ENCODE data around the gene RIN3.
A peak's percentile ranks its signal among the peaks of the same experiment; 100 is the strongest.
"Not testable (repeated sequence)": the region's sequence is repeated elsewhere in the genome, so short reads cannot be mapped to it uniquely, and the experiment has no call there.

Gene RIN3

DNA sequence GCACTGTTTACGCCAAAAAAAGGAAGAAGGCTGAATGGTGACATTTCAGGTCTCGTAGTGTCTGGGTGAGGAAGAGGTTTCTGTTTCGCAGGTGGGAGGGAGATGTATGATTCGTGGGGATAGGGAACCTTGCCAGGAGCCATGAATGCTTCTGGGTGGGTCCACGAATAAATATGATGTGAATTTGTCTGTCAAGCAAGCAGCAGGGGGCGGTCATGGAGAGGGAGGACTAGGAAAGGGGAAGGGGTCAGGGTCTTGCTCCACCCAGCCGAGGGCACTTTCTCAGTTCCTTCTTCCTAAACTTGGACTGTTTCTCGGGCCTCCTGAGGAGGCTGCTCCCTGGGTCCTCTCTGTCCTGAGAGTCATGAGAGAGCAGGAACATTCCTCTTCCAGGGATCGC, 162.4 kb downstream of the RIN3 start:
- no peak for DNase-seq

DNA sequence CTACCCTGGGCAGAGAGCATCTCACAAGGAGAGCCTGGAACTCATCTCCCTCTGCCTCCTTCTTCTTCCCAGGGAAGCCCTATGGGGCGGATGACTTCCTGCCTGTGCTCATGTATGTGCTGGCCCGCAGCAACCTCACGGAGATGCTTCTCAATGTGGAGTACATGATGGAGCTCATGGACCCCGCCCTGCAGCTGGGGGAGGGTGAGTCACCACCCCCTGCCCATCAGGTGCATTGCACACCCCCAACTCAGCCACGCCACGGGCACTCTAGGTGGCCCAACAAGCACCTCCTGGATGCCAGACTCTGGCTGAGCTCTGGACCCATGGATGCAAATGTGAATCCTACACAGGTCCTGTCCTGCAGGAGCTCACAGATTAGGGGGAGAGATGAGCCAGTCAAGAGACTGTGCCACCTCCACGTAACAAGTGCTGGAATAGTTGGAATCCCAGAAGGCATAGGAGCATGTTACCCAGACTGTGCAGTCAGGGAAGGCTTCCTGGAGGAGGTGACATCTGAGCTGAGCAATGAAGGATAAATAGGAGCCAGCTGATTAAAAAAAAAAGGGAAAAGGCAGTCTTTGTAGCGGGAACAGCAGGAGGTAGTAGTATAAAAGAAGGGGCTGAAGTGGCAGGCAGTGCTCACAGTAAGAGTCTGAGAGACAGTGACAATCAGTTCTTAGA, 163.0 kb downstream of the RIN3 start:
- no peak for DNase-seq

- DNase-seq, result no peak
These were observed 163.6 kb downstream of the RIN3 start for GRCh38 chr14:92677087-92677668.

- no peak for DNase-seq
These were observed 164.4 kb downstream of the RIN3 start for GRCh38 chr14:92677955-92678354.

- DNase-seq, result no peak
These were observed 165.2 kb downstream of the RIN3 start for GRCh38 chr14:92678766-92679165.

GRCh38 chr14:92679246-92679645, 165.7 kb downstream of the RIN3 start:
- no peak for DNase-seq

- DNase-seq, result not testable (repeated sequence)
These were observed 166.7 kb downstream of the RIN3 start for GRCh38 chr14:92680330-92680729.

DNA sequence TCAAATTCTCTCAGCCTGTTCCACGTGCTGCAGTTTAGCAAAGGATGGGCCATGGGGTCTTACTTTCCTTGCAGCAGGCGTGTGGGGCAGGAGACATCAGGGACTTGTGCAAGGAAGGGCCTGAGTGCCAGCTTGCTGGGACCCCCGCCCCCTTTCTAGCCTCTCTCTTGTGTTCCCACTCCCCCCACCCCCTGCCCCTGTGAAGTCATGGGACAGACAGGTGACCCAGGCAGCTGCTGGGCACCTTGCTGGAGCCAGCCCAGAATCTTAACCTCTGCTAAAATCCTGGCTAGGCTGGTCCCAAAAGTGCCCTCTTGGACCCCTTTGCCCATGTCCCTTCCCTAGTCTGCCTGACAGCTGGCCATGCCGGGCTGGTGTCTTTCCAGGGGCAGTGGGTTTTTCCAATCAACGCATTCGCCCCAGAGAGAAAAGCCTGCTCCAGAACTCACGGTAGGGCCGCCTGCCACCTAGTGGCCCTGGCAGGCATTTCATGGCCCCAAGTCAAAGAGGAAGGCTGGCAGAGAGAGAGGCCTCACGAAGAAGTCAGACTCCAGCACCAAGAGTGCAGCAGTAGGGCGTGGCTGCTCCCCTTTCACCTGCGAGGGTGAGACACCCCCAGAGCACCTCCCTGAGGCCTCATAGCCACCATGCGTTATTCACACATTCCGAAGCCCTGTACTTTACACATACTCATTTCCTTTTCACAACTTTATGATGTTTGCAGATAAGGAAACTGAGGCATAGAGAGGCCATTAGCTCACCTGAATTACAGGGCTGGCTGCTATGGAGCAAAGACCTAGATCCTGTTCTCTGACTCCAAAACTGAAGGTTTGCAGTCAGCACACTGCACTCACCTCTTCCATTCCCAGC, 167.4 kb downstream of the RIN3 start:
- peak; percentile 88 for DNase-seq

GRCh38 chr14:92683041-92683440, 169.5 kb downstream of the RIN3 start:
- no peak for DNase-seq

DNA sequence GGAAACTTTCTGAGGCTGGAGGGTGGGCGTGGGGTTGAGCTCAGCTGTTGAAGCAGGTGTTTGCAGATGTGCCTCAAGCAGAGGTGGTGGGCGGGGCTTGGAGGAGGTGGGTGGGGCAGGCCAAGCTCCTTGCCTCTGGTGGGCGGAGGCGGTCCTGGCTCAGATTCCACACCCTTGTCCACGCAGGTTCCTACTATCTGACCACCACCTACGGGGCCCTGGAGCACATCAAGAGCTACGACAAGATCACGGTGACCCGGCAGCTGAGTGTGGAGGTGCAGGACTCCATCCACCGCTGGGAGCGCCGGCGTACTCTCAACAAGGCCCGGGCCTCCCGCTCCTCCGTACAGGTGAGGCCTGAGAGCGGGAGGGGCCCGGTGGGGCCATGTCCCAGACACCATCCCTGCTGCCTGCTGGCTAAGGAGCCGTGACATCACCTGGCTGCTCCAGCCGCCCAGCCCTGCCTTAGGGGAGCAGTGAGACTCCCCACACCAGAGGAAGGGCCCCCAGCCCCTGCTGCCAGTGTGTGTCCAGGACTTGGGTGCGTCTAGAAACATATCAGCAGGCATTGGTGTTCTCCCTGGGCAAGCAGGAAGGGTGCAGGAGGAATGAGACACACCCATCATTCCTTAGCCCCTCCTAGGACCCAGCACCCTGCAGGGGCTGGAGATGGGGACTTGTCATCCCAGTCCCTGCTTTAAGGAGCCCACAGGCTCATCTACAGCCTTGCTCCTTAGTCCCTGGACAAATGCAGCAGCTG, 171.4 kb downstream of the RIN3 start:
- DNase-seq, result no peak

DNA sequence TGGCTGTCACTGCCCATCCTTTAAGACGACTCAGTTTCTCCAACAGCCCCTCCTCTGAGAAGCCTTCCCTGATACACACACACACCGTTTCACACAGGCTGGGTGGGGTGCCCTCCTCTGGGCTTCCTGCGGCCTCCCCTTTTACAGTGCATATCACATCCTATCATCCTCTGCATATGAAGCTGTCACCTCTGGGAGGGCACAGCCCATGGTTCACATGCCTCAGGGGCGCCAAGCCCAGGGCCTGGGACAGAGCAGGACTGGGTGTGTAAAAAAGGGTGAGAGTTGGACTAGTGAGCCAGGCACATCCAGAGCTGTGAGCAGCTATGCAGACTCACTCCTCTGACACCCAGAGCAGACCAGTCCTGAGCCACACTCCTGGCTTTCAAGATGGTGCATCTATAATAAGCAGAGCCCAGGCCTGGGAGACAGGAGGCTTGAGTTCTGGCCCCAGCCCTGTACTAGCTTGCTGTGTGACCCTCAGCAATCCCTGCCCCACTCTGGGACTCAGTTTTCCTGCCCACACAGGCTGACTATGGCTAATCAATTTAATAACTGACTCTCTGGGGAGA, 172.3 kb downstream of the RIN3 start:
- DNase-seq, result no peak

DNA sequence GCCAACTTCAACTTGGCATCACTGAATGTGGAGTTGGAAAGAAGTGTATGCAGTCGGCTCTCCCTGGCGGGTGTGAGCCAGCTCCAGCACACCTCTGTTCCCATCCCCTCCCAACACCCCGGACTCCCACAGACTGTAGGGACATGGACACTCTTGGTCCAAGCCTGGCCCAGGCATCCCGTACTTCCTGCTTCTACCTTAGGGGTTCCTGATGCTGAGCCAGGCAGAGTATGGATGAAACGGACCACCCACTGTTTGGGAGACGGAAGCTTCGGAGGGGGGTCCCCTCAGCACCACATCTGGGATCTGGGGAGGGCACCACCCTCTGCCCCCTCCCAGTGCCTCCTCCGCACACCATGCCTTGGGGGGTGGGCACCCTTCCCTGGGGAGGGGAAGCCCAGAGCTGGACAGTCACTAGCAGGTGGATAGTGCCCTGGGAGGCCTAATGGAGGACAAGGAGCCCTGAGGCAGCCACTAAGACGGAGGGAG, 172.9 kb downstream of the RIN3 start:
- DNase-seq, result no peak

DNA sequence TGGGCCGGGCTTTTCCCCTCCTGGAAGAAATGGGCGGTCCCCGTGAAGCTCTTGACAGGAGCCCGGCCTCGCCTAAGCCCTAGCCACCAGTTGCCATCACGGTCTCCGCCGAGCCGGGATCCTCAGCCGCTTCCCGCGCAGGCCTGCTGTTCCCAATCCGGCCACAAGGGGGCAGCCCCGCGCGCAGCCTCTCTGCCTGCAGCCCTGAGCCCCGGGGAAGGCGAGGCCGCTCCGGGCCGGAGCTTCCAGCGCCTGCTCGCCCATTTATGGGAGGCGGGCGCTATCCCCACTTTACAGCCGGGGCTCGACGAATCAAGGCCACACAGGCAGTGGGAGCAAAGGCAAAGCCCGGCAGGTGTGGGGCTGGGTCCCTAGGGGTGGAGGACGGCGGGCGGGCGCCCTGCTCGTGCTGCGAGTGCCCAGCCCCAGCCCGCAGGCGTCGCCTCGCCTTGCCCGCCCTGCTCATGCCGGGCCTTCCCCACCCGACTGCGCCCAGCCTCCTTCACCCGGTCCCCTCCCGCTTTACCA, 173.4 kb downstream of the RIN3 start:
- DNase-seq, result no peak

DNA sequence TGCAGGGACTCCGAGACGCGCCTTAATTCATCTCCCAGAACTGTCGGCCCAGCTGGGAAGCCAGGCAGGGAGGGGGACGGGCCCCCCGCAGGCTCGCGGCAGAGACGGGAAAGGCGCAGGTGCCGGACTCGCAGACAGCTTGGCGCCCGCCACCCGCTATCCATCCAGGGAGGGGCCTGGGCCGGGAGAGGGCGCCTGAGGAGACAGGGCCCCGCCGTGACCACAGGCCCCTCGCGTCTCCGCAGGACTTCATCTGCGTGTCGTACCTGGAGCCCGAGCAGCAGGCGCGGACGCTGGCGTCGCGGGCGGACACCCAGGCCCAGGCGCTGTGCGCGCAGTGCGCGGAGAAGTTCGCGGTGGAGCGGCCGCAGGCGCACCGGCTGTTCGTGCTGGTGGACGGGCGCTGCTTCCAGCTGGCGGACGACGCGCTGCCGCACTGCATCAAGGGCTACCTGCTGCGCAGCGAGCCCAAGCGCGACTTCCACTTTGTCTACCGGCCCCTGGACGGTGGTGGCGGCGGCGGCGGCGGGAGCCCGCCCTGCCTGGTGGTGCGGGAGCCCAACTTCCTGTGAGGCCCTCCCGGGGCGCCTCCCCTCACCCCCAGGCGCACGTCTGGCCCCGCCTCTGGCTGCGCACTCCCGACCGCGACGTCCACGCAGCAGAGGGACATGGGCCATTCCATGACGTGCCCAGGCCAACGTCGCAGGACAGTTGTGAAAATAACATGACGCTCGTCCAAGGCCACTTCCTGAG, 174.3 kb downstream of the RIN3 start:
- no peak for DNase-seq

DNA sequence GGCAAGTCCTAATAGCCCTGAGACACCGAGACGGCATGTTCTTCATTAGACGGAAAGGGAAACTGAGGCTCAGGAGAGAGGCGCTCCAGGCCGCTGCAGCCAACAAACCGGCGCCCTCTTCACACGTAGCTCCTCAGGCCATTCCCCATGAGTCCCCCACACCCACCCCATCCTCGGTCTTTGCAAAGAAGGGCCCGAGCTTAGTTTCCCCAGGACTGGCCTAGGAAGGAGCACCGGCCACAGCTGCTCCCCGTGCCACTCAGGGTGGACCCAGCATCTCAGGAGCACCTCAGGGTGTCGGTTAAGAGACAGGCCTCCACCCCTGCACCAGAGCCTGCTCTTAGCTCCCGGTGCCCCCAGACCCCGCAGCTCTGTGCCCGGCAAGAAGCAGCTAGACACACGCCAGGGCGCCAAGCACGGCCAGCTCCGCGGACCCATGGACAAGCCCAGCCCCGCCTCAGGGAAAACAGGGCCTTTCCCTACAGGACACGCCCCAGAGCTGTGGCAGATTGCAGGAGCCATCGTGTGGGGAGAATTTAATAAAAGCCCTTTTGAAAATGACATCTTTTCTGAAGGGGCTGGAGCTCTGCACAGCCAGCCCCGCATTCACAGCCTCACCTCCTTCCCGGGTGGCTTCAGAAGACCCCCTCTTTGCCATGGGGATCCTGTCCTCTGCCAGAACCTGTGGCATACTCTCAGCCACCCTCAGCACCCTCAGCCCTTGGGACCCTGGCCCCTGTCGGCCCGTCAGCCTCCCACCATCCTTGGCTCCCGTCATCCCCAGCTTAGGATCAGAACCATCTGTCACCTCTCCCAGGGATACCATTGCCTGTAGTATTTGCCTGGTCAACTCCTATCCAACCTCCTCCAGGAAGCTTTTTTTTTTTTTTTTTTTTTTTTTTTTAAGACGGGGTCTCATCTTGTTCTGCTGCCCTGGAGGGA, 175.1 kb downstream of the RIN3 start:
- no peak for DNase-seq

DNA sequence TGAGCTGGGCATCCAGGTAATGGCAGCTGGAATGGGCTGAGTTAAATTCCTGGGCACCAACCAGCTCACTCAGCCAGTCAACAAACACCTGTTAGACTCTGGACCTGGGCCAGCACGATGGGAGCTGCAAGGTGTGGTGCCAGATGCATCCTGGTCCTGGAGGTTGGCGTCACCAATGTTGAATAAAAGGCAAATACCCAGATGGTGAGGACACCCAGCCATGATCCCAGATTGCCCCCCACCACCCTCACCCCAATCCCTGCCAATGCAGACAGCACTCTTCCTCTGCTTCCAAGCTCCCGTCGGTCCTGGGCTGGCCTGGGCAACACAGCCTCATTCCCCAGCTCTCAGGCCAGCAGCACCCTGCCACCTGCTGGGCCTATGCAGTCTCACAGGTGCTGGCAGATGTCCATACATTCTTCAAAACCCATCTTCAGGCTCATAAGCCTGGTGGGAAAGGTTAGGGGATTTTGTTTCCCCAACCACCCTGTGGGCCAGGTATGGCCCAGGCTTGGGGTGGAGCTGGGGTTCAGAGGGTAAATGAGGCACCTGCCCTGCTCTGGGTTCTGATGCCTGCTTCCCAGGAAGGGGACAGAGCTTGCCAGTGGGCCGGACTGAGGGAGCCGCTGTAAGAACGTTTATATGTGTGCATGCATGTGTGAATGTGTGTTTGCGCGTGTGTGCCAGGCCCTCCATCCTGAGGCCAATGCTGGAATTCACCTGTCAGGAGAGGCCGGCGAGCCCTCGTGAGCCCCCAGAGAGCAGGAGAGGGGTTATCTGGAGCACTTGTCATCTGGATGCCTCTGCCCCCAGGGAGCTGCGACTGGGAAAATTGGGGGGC, 176.8 kb downstream of the RIN3 start:
- DNase-seq, result peak; percentile 81

- peak; percentile 46 for DNase-seq
These were observed 179.2 kb downstream of the RIN3 start for GRCh38 chr14:92692822-92693226.

- no peak for DNase-seq
These were observed 180.6 kb downstream of the RIN3 start for GRCh38 chr14:92693998-92694795.

DNA sequence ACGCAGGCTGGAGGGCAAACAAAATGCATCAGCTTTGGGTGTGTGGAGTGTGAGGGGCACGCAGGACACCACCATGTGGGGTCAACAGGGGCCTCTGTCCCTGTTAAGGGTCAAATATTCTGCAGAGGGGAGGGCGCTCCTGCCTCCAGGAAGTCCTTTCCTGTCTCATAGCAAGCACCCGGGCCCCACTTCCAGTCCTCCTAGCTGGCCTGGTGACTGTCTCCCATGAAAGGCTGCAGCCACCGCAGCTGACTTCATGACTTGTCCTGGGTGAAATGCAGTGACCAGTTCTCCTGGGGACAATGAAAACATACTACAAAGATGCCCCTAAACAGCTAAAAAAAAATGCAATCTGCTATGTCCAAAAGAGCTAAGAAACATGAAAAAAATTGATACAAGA, 181.2 kb downstream of the RIN3 start:
- DNase-seq, result no peak
